ENCODE results near the gene CEACAM3.

DNA sequence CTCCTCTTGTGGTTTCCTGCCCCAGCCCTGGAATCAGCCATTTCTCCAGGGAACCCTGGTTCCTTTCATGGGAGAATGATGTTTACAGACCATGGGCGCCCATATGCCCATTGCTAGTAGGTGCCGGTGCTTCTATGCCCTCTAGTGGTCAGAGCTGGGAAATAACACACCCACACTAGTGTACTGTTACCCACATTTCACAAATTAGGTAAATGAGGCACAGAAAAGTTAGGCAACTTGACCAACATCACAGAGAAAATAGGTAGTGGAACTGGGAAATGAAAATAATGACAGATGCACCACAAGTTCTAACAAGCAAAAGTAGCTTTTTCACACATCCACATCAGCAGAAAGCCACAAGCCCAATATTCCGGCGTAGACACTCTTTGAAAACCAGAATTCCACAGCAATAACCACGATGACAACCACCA is 1.3 kb upstream of the CEACAM3 start:
- TF ChIP-seq BRCA1 (IDR thresholded peaks at IDR 0.05; ENCODE audit: low read depth, low read length) (no peak), EZH2 (IDR thresholded peaks at IDR 0.05; ENCODE audit: low read depth, low read length, severe bottlenecking) (no peak), CTCF (IDR thresholded peaks at IDR 0.05; ENCODE audit: control extremely low read depth in 1 of 3, insufficient read depth in 1 of 3, low read depth in 1 of 3, low read length in 3 of 3) (peak; percentile 43 to 67 (median 54)), POLR2AphosphoS5 (IDR thresholded peaks at IDR 0.05; ENCODE audit: low read depth, low read length) (no peak), POLR2A (IDR thresholded peaks at IDR 0.05; ENCODE audit: control extremely low read depth in 1 of 2, low read depth in 2 of 2, low read length in 2 of 2) (no peak), EP300 (IDR thresholded peaks at IDR 0.05; ENCODE audit: borderline replicate concordance in 1 of 2, low read depth in 2 of 2, low read length in 2 of 2) (no peak), TCF12 (IDR thresholded peaks at IDR 0.05; ENCODE audit: low read depth, low read length) (no peak), CBX8 (IDR thresholded peaks at IDR 0.05; ENCODE audit: borderline replicate concordance, low read depth, low read length) (no peak), TAF1 (IDR thresholded peaks at IDR 0.05; ENCODE audit: low read depth, low read length) (no peak), JUND (IDR thresholded peaks at IDR 0.05; ENCODE audit: low read length) (no peak)

All from H1 (cell line).